DMS53 treated with DMSO at 0.1 percent for 48 hours (cell line): ENCODE measurements around the gene INCENP.

ENCODE experiments used
- DNase-seq: peaks from one replicate; lab custom pipeline; 2025; ENCODE audit not compliant: unreplicated experiment; lab: John Stamatoyannopoulos, UW

The INCENP gene

GRCh38 chr11:62140304-62141110 lies 16.7 kb downstream of the INCENP start:
- no peak for DNase-seq

- no peak for DNase-seq
Observed at GRCh38 chr11:62141111-62142042, 17.6 kb downstream of the INCENP start.

GRCh38 chr11:62142043-62142375 lies 18.2 kb downstream of the INCENP start:
- DNase-seq, result no peak

GRCh38 chr11:62142921-62143320 lies 19.1 kb downstream of the INCENP start:
- DNase-seq, result no peak

- DNase-seq, result no peak
Observed at GRCh38 chr11:62143727-62144126, 19.9 kb downstream of the INCENP start.

GRCh38 chr11:62144641-62145255 lies 20.9 kb downstream of the INCENP start:
- DNase-seq, result no peak

GRCh38 chr11:62145261-62145871 lies 21.6 kb downstream of the INCENP start:
- DNase-seq, result no peak

GRCh38 chr11:62146476-62147200 lies 22.8 kb downstream of the INCENP start:
- DNase-seq, result no peak

- no peak for DNase-seq
Observed at GRCh38 chr11:62147545-62147944, 23.7 kb downstream of the INCENP start.

GRCh38 chr11:62148271-62148980 lies 24.6 kb downstream of the INCENP start:
- no peak for DNase-seq

GRCh38 chr11:62149986-62150886 lies 26.4 kb downstream of the INCENP start:
- no peak for DNase-seq

- DNase-seq, result no peak
Observed at GRCh38 chr11:62150887-62151736, 27.3 kb downstream of the INCENP start.

GRCh38 chr11:62151737-62152102 lies 27.9 kb downstream of the INCENP start:
- DNase-seq, result no peak

GRCh38 chr11:62152245-62153086 lies 28.7 kb downstream of the INCENP start:
- no peak for DNase-seq

GRCh38 chr11:62153087-62153395 lies 29.2 kb downstream of the INCENP start:
- no peak for DNase-seq

- no peak for DNase-seq
Observed at GRCh38 chr11:62153617-62154016, 29.8 kb downstream of the INCENP start.

- no peak for DNase-seq
Observed at GRCh38 chr11:62157603-62158002, 33.8 kb downstream of the INCENP start.
